HFF-Myc (cell line): Measurements from ENCODE around the gene ZNF550.
"Not testable (repeated sequence)": the region's sequence is repeated elsewhere in the genome, so short reads cannot be mapped to it uniquely, and the experiment has no call there.

Source experiments
- DNase-seq: peaks from one replicate; pipeline ENCODE4 v3.0.0-alpha.2; 2011; ENCODE audit warnings: low read depth; ENCODE audit errors: extremely low read depth
- H3K4me3 ChIP-seq: replicated peaks from 2 replicates; pipeline ENCODE4 v1.5.1; 2011; ENCODE audit warnings: low read depth, mild to moderate bottlenecking, control low read depth, low read length
- CTCF ChIP-seq: IDR thresholded peaks from 2 replicates; pipeline ENCODE4 v1.5.1; 2012; ENCODE audit warnings: mild to moderate bottlenecking, low read depth, low read length, control low read depth; ENCODE audit errors: missing control alignments

The ZNF550 gene

DNA sequence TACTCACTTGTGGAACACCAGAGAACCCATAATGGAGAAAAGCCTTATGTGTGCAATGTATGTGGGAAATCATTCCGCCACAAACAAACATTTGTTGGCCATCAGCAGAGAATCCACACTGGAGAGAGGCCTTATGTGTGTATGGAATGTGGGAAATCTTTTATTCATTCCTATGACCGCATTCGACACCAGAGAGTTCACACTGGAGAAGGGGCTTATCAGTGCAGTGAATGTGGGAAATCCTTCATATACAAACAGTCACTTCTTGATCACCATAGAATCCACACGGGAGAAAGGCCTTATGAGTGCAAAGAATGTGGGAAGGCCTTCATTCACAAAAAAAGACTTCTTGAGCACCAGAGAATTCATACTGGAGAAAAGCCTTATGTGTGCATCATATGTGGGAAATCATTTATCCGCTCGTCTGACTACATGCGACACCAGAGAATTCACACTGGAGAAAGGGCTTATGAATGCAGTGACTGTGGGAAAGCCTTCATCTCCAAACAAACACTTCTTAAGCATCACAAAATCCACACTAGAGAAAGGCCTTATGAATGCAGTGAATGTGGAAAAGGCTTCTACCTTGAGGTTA, 21.6 kb downstream of the ZNF550 start:
- no peak overlapping the region for H3K4me3 ChIP-seq
- TF ChIP-seq CTCF = no peak
- no peak for DNase-seq

- H3K4me3 ChIP-seq = peak within 1 kb of the TSS; percentile 98
- peak; percentile 83 for DNase-seq
- TF ChIP-seq CTCF = no peak
Measured at GRCh38 chr19:57527136-57527881, 32.4 kb downstream of the ZNF550 start, which contains the start of gene ZNF549. ZNF549 (plus strand) TSS chr19:57527356; CDS start chr19:57527574, 218 bp downstream.

DNA sequence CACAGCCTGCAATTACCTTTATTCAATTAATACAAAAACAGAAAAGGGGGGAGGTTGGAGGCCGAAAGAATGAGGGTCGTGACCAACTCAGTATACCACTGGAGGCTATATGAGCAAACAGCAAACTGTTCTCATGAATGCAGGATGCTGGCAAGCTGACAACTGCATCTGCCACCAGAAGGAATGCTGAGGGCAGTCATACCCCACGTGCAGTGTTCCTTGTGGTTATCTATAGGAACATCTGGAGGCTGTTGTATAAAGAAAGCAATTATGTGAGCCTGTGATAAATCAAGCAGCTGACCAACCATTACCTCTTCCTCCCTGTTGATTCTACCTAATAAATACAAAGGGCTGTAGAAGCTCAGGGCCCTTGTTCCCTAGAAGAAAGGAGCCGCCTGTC, 41.6 kb downstream of the ZNF550 start:
- DNase-seq, H3K4me3 ChIP-seq: not testable (repeated sequence)

DNA sequence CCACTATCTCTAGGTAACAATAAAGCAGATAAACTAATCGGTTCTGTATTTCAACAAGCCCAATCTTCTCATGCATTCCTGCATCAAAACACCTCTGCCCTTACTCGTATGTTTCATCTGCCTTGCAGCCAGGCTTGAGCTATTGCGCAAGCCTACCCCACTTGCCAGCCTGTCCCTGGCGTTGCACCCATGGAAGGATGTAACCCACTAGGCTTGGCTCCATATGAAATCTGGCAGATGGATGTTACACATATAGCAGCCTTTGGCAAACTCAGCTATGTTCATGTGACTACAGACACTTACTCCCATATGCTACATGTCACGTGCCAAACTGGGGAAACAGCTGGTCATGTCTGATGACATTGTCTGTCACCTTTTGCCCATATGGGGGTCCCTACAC, 44.4 kb downstream of the ZNF550 start:
- DNase-seq = no peak
- no peak for TF ChIP-seq CTCF

GRCh38 chr19:57512845-57513244, 46.8 kb downstream of the ZNF550 start:
- TF ChIP-seq CTCF = no peak
- no peak overlapping the region for H3K4me3 ChIP-seq
- DNase-seq = no peak

More for the DNA sequence above, 44.4 kb downstream of the ZNF550 start:
- H3K4me3 ChIP-seq = no peak overlapping the region

DNA sequence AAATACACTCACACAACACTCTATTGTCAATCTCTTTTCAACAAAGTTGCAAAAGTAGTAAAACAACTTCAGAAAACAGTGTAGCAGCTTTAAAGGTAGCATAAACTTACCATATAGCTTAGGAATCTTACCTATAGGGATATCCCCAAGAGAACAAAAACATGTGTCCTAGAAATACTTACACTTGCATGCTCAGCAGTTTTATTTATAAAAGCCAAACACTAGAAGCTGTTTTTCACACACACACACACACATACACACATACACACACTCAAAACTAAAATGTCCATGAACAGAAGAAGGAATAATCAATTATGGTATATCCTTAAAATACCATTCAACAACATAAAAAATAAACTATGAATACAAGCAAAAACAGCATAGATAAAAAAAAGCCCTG, 48.2 kb downstream of the ZNF550 start:
- no peak for DNase-seq
- no peak for TF ChIP-seq CTCF
- no peak overlapping the region for H3K4me3 ChIP-seq

- no peak for DNase-seq
- TF ChIP-seq CTCF = no peak
- no peak overlapping the region for H3K4me3 ChIP-seq
Measured at GRCh38 chr19:57506163-57506562, 53.5 kb downstream of the ZNF550 start.

DNA sequence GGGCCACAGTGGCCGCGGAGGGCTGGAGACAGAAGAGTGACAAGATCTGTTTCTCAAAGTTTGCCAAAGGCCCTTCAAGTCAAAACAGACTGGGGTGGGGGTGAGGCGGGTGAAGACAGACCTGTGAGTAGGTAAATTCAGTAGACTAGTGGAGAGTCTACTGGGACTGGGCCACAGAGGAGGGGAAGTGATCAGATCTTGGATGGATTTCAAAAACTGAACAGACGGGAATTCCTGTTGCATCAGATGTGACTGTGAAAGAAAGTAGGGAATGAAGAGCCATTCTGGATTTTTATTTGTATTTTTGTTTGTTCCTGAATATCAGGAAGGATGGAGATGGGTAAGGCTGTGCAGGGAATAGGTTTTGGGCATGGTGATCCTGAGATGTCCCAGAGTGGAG, 59.3 kb downstream of the ZNF550 start:
- peak overlapping the region; percentile 60 for H3K4me3 ChIP-seq
- not testable (repeated sequence) for DNase-seq

- H3K4me3 ChIP-seq = peak within 1 kb of the TSS; percentile 60
- peak; percentile 89 for DNase-seq
Measured at GRCh38 chr19:57499680-57500395, 59.8 kb downstream of the ZNF550 start, which contains the start of gene ZNF773. ZNF773 (plus strand) TSS chr19:57499938; CDS start chr19:57500081, 143 bp downstream.

DNA sequence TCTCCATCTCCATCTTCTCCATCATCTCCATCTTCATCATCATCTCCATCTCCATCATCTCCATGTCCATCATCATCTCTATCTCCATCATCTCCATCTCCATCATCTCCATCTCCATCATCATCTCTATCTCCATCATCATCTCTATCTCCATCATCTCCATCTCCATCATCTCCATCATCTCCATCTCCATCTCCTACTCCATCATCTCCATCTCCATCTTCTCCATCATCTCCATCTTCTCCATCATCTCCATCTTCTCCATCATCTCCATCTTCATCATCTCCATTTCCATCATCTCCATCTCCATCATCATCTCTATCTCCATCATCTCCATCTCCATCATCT, 60.4 kb downstream of the ZNF550 start:
- DNase-seq, H3K4me3 ChIP-seq: not testable (repeated sequence)
